Measurements from ENCODE around the gene C20orf204.

Gene C20orf204

GRCh38 chr20:64071341-64072332 is 35.7 kb downstream of the C20orf204 start:
- TF ChIP-seq CTCF (conservative IDR thresholded peaks at IDR 0.05; ENCODE audit: low read depth, low read length), result no peak
- H3K4me3 ChIP-seq (ENCODE audit: low read length), result no peak overlapping the region
- no peak for DNase-seq (ENCODE audit: low read depth)

- TF ChIP-seq CTCF (conservative IDR thresholded peaks at IDR 0.05; ENCODE audit: low read depth, low read length), result no peak
- H3K4me3 ChIP-seq (ENCODE audit: low read length), result no peak overlapping the region
- no peak for DNase-seq (ENCODE audit: low read depth)
Measured at GRCh38 chr20:64072498-64073063, 36.6 kb downstream of the C20orf204 start.

- DNase-seq (ENCODE audit: low read depth), result no peak
- TF ChIP-seq CTCF (conservative IDR thresholded peaks at IDR 0.05; ENCODE audit: low read depth, low read length), result no peak
- no peak overlapping the region for H3K4me3 ChIP-seq (ENCODE audit: low read length)
Measured at GRCh38 chr20:64073476-64074183, 37.6 kb downstream of the C20orf204 start.

GRCh38 chr20:64074184-64074789 is 38.3 kb downstream of the C20orf204 start:
- no peak overlapping the region for H3K4me3 ChIP-seq (ENCODE audit: low read length)
- TF ChIP-seq CTCF (conservative IDR thresholded peaks at IDR 0.05; ENCODE audit: low read depth, low read length), result no peak
- no peak for DNase-seq (ENCODE audit: low read depth)

- H3K4me3 ChIP-seq (ENCODE audit: low read length), result no peak overlapping the region
- no peak for DNase-seq (ENCODE audit: low read depth)
- TF ChIP-seq CTCF (conservative IDR thresholded peaks at IDR 0.05; ENCODE audit: low read depth, low read length), result no peak
Measured at GRCh38 chr20:64074963-64075362, 39.0 kb downstream of the C20orf204 start.

- H3K4me3 ChIP-seq (ENCODE audit: low read length), result no peak overlapping the region
- DNase-seq (ENCODE audit: low read depth), result no peak
- TF ChIP-seq CTCF (conservative IDR thresholded peaks at IDR 0.05; ENCODE audit: low read depth, low read length), result no peak
Measured at GRCh38 chr20:64075556-64075955, 39.6 kb downstream of the C20orf204 start.

Measured in retinal pigment epithelial cell (primary cell).